ENCODE measurements around the gene NCKAP5. TPM values are rescaled to one million over a fixed set of nuclear protein-coding genes. Genes with fewer than 3 reads are reported as not detected.

Gene NCKAP5
- total and polyA plus RNA-seq, 2 of the 8 experiments (the other 6 are each of a cell fraction or from before 2014, with no cell fraction given) = 0.27 to 0.86 TPM

GRCh38 chr2:133599211-133599803, 31.0 kb upstream of the NCKAP5 start:
- H3K23me2 ChIP-seq (ENCODE audit: low read depth, low read length) = no peaks in the 10 kb centered on the region; the same call in 1 of the 2 replicates
- no peak for FAIRE-seq
- H3K4me3 ChIP-seq (ENCODE audit: extremely low read depth in 1 of 4, insufficient read depth in 2 of 4, low read depth in 3 of 4, low read length in 4 of 4) = no peak overlapping the region
- no peak overlapping the region for H2BK120ac ChIP-seq (replicated peaks; ENCODE audit: low read depth, low read length)
- 92% methylated on average over 5 of the region's 5 CpGs; no CpG with 5 or more reads in 1 of the 2 experiments for WGBS, 2 experiments (ENCODE audit: extremely low coverage in 1 of 2, insufficient coverage in 1 of 2, insufficient read length in 1 of 2, insufficient replicate concordance in 2 of 2, low coverage in 1 of 2, low lambda C conversion rate in 2 of 2, missing lambda C conversion rate in 1 of 2)
- H3K14ac ChIP-seq (ENCODE audit: insufficient read length) = no peak overlapping the region
- ChIA-PET CTCF (ENCODE audit: partially characterized antibody) (interaction anchor here (1.1 kb wide), 1 partner anchor 19 kb away, joined by 4 read pairs; no protein-coding TSS in a partner anchor), POLR2A (ENCODE audit: partially characterized antibody) (no interaction called here)
- H2AFZ ChIP-seq (ENCODE audit: low read length) = no peak overlapping the region
- H4K5ac ChIP-seq (ENCODE audit: insufficient read length, low read depth, low read length) = no peak overlapping the region
- no peak overlapping the region for H2AK5ac ChIP-seq (ENCODE audit: low read depth, low read length)
- H3K23ac ChIP-seq (ENCODE audit: insufficient read length) = no peak overlapping the region
- no peak overlapping the region for H2BK5ac ChIP-seq (ENCODE audit: low read depth, low read length)
- H3K4me2 ChIP-seq (ENCODE audit: insufficient read depth in 1 of 2, low read depth in 2 of 2, low read length in 2 of 2) = no peak overlapping the region
- no peaks in the 10 kb centered on the region for H3K27me3 ChIP-seq (replicated peaks in 1 of 4; ENCODE audit: control insufficient read depth in 3 of 4, extremely low read depth in 1 of 4, insufficient read depth in 3 of 4, low read length in 3 of 4)
- H3K9me3 ChIP-seq (ENCODE audit: insufficient read depth in 2 of 2, low read depth in 1 of 2, low read length in 1 of 2) = no peaks in the 10 kb centered on the region
- H3K9ac ChIP-seq (replicated peaks in 1 of 4; ENCODE audit: extremely low read depth in 1 of 4, low read depth in 3 of 4, low read length in 3 of 4) = no peak overlapping the region
- H3K79me1 ChIP-seq (ENCODE audit: low read depth, low read length) = no peaks in the 10 kb centered on the region
- no peaks in the 10 kb centered on the region for H3K36me3 ChIP-seq (ENCODE audit: control insufficient read depth in 2 of 4, insufficient read depth in 4 of 4, low read length in 3 of 4)
- no peak overlapping the region for H3K18ac ChIP-seq (ENCODE audit: extremely low read depth, low read length)
- no peak for DNase-seq (ENCODE audit: low read depth in 1 of 2, low spot score in 2 of 2)
- no peak overlapping the region for H3K56ac ChIP-seq (replicated peaks; ENCODE audit: insufficient read length, low read depth, low read length)
- no peaks in the 10 kb centered on the region for H4K20me1 ChIP-seq (replicated peaks in 1 of 2; ENCODE audit: control insufficient read depth in 1 of 2, insufficient read depth in 2 of 2, low read length in 2 of 2)
- TF ChIP-seq CBX5 (IDR thresholded peaks at IDR 0.05; ENCODE audit: low read depth, low read length) (no peak), NRF1 (IDR thresholded peaks at IDR 0.05; ENCODE audit: low read depth, low read length) (no peak), EZH2 (IDR thresholded peaks at IDR 0.05; ENCODE audit: low read depth, low read length, severe bottlenecking) (no peak)
- no peak overlapping the region for H2BK12ac ChIP-seq (ENCODE audit: low read depth, low read length)
- H4K8ac ChIP-seq (ENCODE audit: extremely low read depth, insufficient read depth, low read length) = no peak overlapping the region
- H3K4me1 ChIP-seq (replicated peaks in 1 of 4; ENCODE audit: control insufficient read depth in 3 of 4, insufficient read depth in 4 of 4, low read length in 3 of 4) = peaks cover 0 to 7% (median under 1%) of the 10 kb centered on the region in 4 experiments; a peak in 2 of 7 replicates
- H3K4ac ChIP-seq (replicated peaks; ENCODE audit: insufficient read length, low read depth, low read length) = no peak overlapping the region
- H3K27ac ChIP-seq (ENCODE audit: low read depth, low read length) = no peak overlapping the region
- no peak overlapping the region for H2BK15ac ChIP-seq (ENCODE audit: low read length)
- no peak overlapping the region for H2BK20ac ChIP-seq (ENCODE audit: low read length)
- no peaks in the 10 kb centered on the region for H3K79me2 ChIP-seq (ENCODE audit: control insufficient read depth in 1 of 2, insufficient read depth in 2 of 2, low read length in 2 of 2)
- no peak overlapping the region for H4K91ac ChIP-seq (replicated peaks; ENCODE audit: insufficient read length, low read length)
